Ureter (tissue), 1 donor: ENCODE data around the gene AKIP1. TPM values are rescaled to one million over a fixed set of nuclear protein-coding genes. Genes with fewer than 3 reads are reported as not detected.
A peak's percentile ranks its signal among the peaks of the same experiment; 100 is the strongest.

Source experiments
- DNase-seq: peaks from one replicate; pipeline ENCODE4 v3.0.0-alpha.2; 2020; ENCODE audit warnings: low spot score
- total RNA-seq: library from RNA; stranded (reverse); gene quantifications from one replicate; pipeline ENCODE4 v1.2.4, GENCODE V29; 2023
- donor health status: DM: yes; HTN: yes; CAD: no.

AKIP1 gene
- total RNA-seq, 1 donor from 2014 or later: 17.7 TPM

DNA sequence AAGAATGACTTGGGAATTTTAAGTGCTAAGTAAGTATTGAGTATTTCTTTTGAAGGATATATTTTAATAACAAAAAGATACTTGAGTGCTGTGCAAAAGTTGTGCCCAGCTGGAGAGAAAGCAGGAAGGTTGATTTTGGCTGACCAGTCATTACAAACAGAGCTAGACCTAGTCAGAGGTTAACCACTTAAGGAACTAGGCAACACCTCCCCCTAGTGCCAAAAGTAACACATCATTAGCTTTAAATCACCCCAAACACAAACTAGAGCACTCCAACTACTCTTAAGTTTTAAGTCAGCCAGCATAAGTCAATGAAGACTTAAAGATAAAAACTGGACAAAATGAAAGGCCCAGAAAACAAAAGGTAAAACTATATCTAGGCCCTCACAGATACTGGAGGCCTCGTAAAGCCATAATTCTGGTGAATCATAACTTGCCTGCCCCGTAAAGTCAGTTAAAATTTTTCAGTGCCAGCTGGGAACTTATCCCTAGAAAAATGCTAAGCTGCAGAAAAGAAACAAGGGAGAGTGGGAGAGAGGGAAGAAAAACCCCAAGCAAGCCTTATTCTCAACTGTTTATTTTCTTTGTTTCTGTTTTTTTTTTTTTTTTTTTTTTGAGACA lies 48.7 kb downstream of the AKIP1 start:
- DNase-seq: peak; percentile 52

DNA sequence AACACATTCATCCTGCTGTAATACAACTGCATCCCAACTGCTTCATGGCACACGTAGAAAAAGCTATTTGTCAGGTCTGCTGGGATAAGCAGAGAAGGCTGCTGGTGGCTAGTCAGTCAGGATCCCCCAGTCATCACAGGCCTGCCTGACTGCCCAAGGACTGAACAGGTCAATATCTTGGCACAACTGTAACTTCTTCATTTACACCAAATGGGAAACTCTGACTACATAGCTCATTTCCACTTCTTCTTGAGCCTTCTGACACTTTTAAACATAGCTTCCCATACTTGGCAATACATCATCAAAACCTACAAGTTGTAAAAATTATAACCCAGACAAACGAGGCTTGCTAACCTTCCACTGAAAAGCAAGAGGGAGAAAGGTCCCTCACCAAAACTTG lies 50.4 kb downstream of the AKIP1 start:
- DNase-seq: no peak

DNA sequence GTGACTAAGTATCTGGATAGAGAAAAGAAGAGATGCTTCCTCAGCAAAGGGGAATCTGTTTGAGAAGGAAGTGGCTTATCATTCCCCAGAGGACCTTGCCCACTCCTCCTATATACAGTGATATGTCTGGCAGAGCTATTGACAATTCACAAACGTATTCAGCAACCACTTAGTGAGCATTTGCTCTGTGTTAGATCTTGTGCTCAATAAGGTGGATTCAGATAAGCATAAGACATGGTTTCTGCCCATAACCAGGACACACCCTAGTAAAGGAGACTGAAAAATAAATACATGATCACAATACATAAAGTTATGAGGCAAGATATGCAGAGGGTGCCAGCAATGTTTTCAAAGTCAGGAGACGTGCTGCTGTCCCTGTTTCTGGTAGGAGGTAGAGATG lies 51.9 kb downstream of the AKIP1 start:
- DNase-seq: no peak

DNA sequence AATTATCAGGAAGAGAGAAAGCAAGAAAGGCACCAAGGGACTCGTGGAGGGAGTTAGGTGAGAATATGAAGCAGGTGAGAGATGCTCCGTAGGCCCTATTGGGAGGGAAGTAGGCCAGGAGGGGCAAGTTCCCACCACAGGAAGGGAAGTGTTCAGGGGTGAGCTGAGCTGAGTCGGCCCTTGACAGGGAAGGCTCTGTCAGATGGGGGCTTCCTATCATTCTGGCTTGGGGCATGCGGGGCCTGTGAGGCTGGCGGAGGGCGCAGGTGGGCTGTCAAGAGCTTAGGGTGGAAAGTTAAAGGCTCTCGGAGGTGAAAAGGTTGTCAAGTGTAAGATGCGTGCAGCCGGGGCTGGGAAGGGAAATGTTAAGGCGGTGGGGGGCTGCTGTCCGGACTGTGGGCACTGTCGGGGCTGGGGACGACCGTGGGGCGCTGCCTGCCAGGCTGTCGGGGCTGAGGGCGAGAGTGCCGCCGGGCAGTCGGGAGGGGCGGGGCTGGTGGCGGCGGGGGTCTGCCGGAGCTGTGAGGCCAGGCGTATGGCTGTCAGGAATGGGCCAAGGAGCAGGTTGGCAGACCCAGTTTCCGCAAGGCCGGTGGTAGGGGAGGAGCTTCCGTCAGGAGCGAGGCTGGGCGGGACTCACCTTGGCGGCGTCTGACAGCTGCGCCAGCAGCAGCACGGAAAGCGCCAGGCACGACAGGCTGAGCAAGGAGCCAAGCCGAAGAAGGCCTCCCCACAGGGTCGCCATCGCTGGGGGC lies 52.8 kb downstream of the AKIP1 start:
- peak; percentile 88 for DNase-seq

DNA sequence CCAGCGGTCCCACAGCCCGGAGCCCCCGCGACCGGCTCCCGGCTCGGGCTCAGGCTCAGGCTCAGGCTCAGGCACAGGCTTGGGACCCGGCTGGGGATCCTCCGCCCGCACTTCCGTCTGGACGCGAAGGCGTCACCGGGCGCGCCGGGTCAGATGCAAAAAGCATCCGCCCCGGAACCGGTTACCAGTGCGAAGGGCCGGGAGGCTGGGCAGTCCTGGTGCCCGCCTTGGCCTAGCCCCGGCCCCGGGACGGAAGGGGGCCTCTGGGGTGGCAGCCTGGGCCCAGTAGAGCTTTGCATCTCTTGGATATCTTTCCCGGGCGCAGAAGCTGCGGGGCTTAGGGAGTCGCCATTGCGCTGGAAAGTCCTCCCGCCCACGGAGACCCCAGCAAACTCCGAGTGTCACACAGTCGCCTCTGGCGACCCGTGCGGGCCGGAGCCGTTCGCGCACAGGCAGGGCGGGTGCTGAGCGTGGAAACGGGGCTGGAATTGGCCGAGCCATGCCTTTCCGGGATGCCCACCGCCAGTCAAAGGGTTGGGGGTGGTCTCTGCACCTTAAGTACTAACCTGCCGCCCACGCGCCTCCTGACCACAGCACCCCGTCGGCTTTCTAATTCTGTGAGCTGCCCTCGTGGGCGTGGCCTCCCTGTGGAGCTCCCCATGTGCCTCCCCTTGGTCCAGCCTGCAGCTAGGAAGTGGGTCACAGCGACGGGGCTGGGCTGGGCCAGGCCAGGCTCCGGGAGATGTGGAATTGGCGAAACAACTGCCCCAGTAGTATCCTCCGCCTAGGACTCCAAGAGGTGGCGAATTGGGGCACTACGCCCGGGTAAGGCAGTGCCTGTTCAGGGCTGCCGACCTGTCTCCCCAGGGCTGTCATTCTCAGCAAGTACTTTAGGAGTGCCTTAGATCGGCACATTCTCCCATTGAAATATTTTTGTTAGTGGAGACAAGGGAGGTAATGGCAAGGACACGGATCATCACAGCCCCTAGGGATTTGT lies 53.6 kb downstream of the AKIP1 start, which contains the start of gene TMEM9B:
Gene TMEM9B (minus strand): TSS at position 119 of the 997 bp plus-strand sequence. CDS start 129 bp downstream, outside the sequence.
- DNase-seq: peak; percentile 93

DNA sequence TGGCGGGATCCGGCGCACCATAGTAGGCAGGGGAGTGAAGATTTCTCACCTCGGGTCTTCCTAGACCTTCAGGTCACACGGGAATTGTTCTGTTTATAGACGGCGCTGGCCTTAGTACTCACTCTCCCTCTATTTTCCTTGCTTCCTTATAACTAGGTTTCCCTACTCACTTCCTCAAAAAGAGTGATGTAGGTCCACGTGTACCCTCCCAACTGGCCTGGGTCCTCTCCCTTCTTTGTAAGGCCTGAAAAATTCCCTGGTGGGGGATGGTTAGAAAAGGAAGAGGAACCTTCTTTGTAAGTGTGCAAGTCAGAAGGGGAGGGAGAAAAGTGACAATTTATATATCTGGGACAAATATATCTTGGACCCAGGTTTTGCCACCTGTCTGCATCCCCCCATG lies 56.2 kb downstream of the AKIP1 start:
- DNase-seq: no peak

Other genes starting within 250 kb of the AKIP1 start
- 40.1 TPM for gene TRIM66, start 228.5 kb upstream of the AKIP1 start, total RNA-seq
- 976 TPM for gene RPL27A, start 228.4 kb upstream of the AKIP1 start, total RNA-seq
- gene C11orf16, start 21.8 kb downstream of the AKIP1 start, total RNA-seq: not detected
- not detected for gene ASCL3, start 31.8 kb downstream of the AKIP1 start, total RNA-seq
- 60.2 TPM for gene TMEM9B, start 53.3 kb downstream of the AKIP1 start, total RNA-seq
- gene NRIP3, start 92.8 kb downstream of the AKIP1 start, total RNA-seq: 2.4 TPM
- 357 TPM for gene SCUBE2, start 180.4 kb downstream of the AKIP1 start, total RNA-seq